Measurements from ENCODE around the gene ASPM.

GRCh38 chr1:197103300-197103699, 43.2 kb downstream of the ASPM start:
- TF ChIP-seq CTCF (IDR thresholded peaks at IDR 0.05; ENCODE audit: insufficient read depth, low read length, poor library complexity, severe bottlenecking) (no peak), EZH2phosphoT487 (conservative IDR thresholded peaks at IDR 0.05; ENCODE audit: low read length) (no peak)
